Hepatocyte (in vitro differentiated cells): ENCODE data around the gene S100A2.

Experiments used
- CTCF ChIP-seq: fragments of 200-600 bp; sonication (generic); IDR thresholded peaks from 2 replicates; pipeline ENCODE4 v1.5.1; 2016; ENCODE audit warnings: antibody characterized with exemption, mild to moderate bottlenecking; ENCODE audit not compliant: poor library complexity
- EZH2 ChIP-seq: fragments of 200-600 bp; sonication (generic); IDR thresholded peaks from 2 replicates; pipeline ENCODE4 v1.6.1; 2016; ENCODE audit warnings: antibody characterized with exemption, mild to moderate bottlenecking, borderline replicate concordance

- TF ChIP-seq CTCF (no peak), EZH2 (no peak)
These were observed 27.3 kb downstream of the S100A2 start for GRCh38 chr1:153538315-153538821.
